Karpas-422 (cell line): ENCODE results near the gene TEX19. TPM values are rescaled to one million over a fixed set of nuclear protein-coding genes. Genes with fewer than 3 reads are reported as not detected.
"Not testable (repeated sequence)": the region's sequence is repeated elsewhere in the genome, so short reads cannot be mapped to it uniquely, and the experiment has no call there.

Source experiments
- DNase-seq: peaks from one replicate; pipeline ENCODE4 v3.0.0-alpha.2; 2015
- H2AFZ ChIP-seq: fragments of 200-600 bp; sonication (generic); 2 replicates; pipeline ENCODE4 v1.6.1; 2014; ENCODE audit warnings: antibody characterized with exemption, low read length, mixed read lengths
- H3K27ac ChIP-seq: fragments of 200-600 bp; sonication (generic); 2 replicates; pipeline ENCODE4 v1.5.1; 2014; ENCODE audit warnings: mild to moderate bottlenecking, low read length, moderate library complexity
- H3K27me3 ChIP-seq: fragments of 200-600 bp; sonication (generic); 2 replicates; pipeline ENCODE4 v1.6.1; 2014; ENCODE audit warnings: low read length, mixed read lengths
- H3K36me3 ChIP-seq: fragments of 200-600 bp; sonication (generic); 2 replicates; pipeline ENCODE4 v1.6.1; 2014; ENCODE audit warnings: low read length, mixed read lengths; ENCODE audit not compliant: insufficient read depth
- H3K4me1 ChIP-seq: fragments of 200-600 bp; sonication (generic); 2 replicates; pipeline ENCODE4 v1.6.1; 2014; ENCODE audit warnings: mild to moderate bottlenecking, low read length, mixed read lengths
- H3K4me2 ChIP-seq: fragments of 200-600 bp; sonication (generic); 2 replicates; pipeline ENCODE4 v1.6.1; 2014; ENCODE audit warnings: low read length, low read depth, mild to moderate bottlenecking; ENCODE audit not compliant: poor library complexity, severe bottlenecking
- H3K4me3 ChIP-seq: fragments of 200-600 bp; sonication (generic); 2 replicates; pipeline ENCODE4 v1.5.1; 2014; ENCODE audit warnings: mild to moderate bottlenecking, antibody characterized with exemption, low read length, mixed read lengths
- H3K79me2 ChIP-seq: fragments of 200-600 bp; sonication (generic); 2 replicates; pipeline ENCODE4 v1.6.1; 2014; ENCODE audit warnings: mild to moderate bottlenecking, low read length, mixed read lengths
- H3K9ac ChIP-seq: fragments of 200-600 bp; sonication (generic); 2 replicates; pipeline ENCODE4 v1.6.0; 2014; ENCODE audit warnings: low read length
- H3K9me2 ChIP-seq: fragments of 200-600 bp; sonication (generic), shearing (Covaris generic); replicated peaks from 2 replicates; pipeline ENCODE4 v1.6.0; 2014; ENCODE audit warnings: mild to moderate bottlenecking, low read length, moderate library complexity; ENCODE audit not compliant: insufficient read depth
- H3K9me3 ChIP-seq: fragments of 300-700, 200-600 bp; sonication (generic); 2 replicates; pipeline ENCODE4 v1.6.1; 2014; ENCODE audit warnings: low read length, mixed read lengths
- H4K20me1 ChIP-seq: fragments of 200-600 bp; sonication (generic); 2 replicates; pipeline ENCODE4 v1.6.1; 2014; ENCODE audit warnings: mild to moderate bottlenecking, antibody characterized with exemption, low read length, low read depth; ENCODE audit not compliant: insufficient read depth
- total RNA-seq: library from RNA; depleted of rRNA; stranded (reverse); fragments of >200 nt; shearing (Covaris generic); gene quantifications from 2 replicates; pipeline ENCODE4 v1.2.3, GENCODE V29; 2014; ENCODE audit warnings: low replicate concordance

TEX19 gene
- total RNA-seq, 1 experiment from 2014 or later, result 0.34 TPM

DNA sequence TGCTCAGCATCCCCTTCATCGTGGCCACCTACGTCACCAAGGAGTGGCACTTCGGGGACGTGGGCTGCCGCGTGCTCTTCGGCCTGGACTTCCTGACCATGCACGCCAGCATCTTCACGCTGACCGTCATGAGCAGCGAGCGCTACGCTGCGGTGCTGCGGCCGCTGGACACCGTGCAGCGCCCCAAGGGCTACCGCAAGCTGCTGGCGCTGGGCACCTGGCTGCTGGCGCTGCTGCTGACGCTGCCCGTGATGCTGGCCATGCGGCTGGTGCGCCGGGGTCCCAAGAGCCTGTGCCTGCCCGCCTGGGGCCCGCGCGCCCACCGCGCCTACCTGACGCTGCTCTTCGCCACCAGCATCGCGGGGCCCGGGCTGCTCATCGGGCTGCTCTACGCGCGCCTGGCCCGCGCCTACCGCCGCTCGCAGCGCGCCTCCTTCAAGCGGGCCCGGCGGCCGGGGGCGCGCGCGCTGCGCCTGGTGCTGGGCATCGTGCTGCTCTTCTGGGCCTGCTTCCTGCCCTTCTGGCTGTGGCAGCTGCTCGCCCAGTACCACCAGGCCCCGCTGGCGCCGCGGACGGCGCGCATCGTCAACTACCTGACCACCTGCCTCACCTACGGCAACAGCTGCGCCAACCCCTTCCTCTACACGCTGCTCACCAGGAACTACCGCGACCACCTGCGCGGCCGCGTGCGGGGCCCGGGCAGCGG is 15.7 kb downstream of the TEX19 start:
- H3K4me3 ChIP-seq, result no peak overlapping the region
- no peaks in the 10 kb centered on the region for H3K27me3 ChIP-seq

DNA sequence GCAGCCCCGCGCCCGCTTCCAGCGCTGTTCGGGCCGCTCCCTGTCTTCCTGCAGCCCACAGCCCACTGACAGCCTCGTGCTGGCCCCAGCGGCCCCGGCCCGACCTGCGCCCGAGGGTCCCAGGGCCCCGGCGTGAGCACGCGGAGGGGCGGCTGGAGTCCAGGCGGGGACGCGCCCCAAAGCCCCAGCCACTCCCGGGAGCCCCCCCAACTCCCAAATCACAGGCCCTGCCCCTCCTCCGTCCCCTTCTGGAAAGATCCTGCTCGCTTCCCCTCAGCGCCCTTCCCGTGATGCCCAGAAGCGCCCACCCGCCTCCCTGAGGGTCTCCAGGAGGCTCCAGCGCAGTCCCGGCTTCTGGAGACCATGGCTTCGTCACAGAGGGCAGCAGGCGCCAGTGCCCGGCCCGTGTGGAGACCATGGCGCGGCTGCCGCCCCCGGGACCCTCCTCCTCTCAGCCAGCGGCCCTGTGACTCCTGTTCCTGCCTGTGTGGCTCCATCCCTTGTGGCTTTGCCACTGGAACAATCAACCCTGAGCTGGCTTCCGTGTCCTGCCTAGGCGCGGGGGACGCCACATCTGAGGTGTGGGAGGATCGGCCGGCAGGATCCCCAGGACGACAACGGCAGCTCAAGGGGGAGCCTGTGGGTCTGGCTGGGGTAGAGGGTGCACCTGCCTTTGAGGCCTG is 16.5 kb downstream of the TEX19 start:
- Histone ChIP-seq H3K4me1 (no peaks in the 10 kb centered on the region), H3K4me3 (no peak overlapping the region), H3K4me2 (no peak overlapping the region), H3K9me3 (no peaks in the 10 kb centered on the region), H4K20me1 (no peaks in the 10 kb centered on the region), H2AFZ (no peak overlapping the region), H3K36me3 (no peaks in the 10 kb centered on the region), H3K9me2 (no peaks in the 10 kb centered on the region), H3K27me3 (no peaks in the 10 kb centered on the region), H3K9ac (no peak overlapping the region), H3K79me2 (no peaks in the 10 kb centered on the region), H3K27ac (no peak overlapping the region)
- no peak for DNase-seq

More for the DNA sequence above, 15.7 kb downstream of the TEX19 start:
- Histone ChIP-seq H3K9me3 (no peaks in the 10 kb centered on the region), H4K20me1 (no peaks in the 10 kb centered on the region), H3K4me2 (no peak overlapping the region), H3K4me1 (no peaks in the 10 kb centered on the region), H3K27ac (no peak overlapping the region), H2AFZ (no peak overlapping the region), H3K9me2 (no peaks in the 10 kb centered on the region), H3K36me3 (no peaks in the 10 kb centered on the region), H3K79me2 (no peaks in the 10 kb centered on the region), H3K9ac (no peak overlapping the region)
- DNase-seq, result no peak

DNA sequence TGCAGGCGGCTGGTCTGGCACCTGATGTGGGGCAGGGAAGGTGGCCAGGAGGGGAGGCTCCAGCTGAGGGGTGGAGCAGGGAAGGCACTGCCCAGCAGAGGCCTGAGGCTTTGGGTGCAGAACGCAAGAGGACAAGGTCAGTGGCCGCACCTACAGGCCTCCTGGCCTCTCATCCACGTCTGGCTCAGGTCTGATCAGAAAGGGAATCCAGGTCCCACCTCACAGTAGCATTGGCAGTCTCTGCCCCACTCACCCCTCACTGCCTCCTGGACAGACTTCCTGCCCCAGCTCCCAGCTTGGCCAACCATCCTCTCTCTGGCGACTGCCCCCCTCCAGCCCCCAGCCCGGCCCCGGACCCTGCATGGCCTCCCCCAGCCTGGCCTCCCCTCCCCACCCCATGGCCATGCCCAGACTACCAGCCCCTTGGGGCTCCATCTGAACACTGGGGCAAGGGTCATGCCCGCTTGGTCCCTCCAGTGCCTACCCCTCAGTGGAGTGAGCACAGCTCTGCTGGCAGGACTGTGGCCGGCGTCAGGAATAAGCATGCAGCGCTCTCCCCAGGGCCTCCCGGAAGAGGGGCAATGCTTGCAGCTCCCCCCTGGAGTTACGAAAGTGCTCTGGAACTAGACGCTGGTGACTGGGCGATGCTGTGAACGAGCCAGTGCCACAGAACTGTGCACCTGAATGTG is 17.1 kb downstream of the TEX19 start:
- Histone ChIP-seq H3K9me2 (no peaks in the 10 kb centered on the region), H3K27me3 (no peaks in the 10 kb centered on the region), H4K20me1 (no peaks in the 10 kb centered on the region), H3K4me1 (no peaks in the 10 kb centered on the region), H3K36me3 (no peaks in the 10 kb centered on the region), H3K27ac (no peak overlapping the region), H3K9me3 (no peaks in the 10 kb centered on the region), H3K4me3 (no peak overlapping the region), H3K9ac (no peak overlapping the region), H3K79me2 (no peaks in the 10 kb centered on the region), H2AFZ (no peak overlapping the region), H3K4me2 (no peak overlapping the region)
- DNase-seq, result no peak

DNA sequence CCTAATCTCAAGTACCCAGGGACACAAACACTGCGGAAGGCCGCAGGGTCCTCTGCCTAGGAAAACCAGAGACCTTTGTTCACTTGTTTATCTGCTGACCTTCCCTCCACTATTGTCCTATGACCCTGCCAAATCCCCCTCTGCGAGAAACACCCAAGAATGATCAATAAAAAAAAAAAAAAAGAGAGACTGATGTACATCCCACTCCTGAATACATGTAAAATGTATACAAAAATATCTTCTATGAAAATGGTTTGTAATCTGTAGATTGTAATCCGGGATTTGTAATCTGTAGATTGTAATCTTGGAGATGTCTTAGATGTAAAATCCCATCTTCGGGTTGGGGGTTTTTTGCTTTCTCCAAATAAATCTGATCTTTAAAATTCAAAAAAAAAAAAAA is 18.2 kb downstream of the TEX19 start:
- H3K27me3 ChIP-seq, DNase-seq, H3K9me3 ChIP-seq, H3K4me2 ChIP-seq, H3K4me1 ChIP-seq, H3K79me2 ChIP-seq, H3K27ac ChIP-seq, H3K36me3 ChIP-seq, H3K4me3 ChIP-seq, H2AFZ ChIP-seq, H3K9me2 ChIP-seq, H3K9ac ChIP-seq, H4K20me1 ChIP-seq: not testable (repeated sequence)

DNA sequence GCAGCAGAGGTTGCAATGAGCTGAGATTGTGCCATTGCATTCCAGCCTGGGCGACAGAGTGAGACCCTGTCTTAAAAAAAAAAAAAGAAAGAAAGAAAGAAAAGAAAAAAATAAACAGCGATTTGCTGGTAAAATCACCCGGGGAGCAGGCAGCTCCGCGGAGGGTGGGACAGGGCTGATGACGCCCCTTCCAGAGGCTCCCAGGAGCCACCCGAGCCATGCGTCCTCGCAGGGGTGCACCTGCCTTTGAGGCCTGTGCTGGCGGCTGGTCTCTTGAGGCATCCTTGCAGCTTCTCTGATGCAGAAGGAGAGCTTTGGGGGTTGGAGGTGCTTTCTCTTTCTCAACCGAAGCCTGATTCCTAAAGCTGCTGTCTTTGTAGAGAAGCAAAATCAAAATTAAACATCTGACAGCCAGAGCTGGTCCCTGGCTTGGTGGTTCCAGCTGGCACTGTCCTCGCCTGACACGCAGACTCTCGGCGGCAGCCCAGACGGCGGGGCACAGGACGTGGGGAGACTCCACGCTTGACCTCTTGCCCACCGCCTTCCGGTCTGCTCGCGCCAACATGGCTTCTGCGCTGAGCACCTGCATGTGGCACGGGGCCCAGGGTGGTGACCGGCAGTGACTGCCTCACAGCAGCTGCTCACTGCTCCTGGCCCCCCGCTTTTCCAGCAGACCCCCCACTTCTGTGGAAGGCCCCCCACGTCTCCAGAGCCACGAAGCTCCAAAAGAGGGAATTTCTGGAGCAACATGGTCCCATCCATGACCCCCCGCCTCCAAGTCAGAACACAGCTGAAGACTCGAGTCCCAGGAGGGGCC is 19.1 kb downstream of the TEX19 start:
- no peaks in the 10 kb centered on the region for H4K20me1 ChIP-seq

DNA sequence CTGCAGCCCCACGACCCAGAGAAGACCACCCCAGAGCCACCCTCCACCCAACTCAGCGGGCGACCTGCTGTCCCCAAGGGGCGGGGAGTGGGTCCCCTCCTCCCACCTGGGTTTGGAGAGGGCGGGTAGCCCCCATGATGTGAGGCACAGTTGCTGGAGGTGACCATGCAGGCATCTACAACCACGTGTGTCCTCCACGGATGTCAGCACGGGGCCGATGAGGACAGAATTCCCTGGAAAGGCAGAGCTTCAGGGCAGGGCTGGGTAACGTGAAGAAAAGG is 19.6 kb downstream of the TEX19 start:
- H3K4me1 ChIP-seq, result no peaks in the 10 kb centered on the region

More for the DNA sequence above, 19.1 kb downstream of the TEX19 start:
- H3K9me3 ChIP-seq, result no peaks in the 10 kb centered on the region
- no peak overlapping the region for H2AFZ ChIP-seq
- H3K9me2 ChIP-seq, result no peaks in the 10 kb centered on the region
- no peak overlapping the region for H3K27ac ChIP-seq
- no peaks in the 10 kb centered on the region for H3K36me3 ChIP-seq
- no peak overlapping the region for H3K9ac ChIP-seq
- no peak overlapping the region for H3K4me2 ChIP-seq
- no peaks in the 10 kb centered on the region for H3K79me2 ChIP-seq
- DNase-seq, result no peak
- H3K4me1 ChIP-seq, result no peaks in the 10 kb centered on the region
- H3K4me3 ChIP-seq, result no peak overlapping the region
- H3K27me3 ChIP-seq, result no peaks in the 10 kb centered on the region

GRCh38 chr17:82380860-82381702 is 22.0 kb downstream of the TEX19 start:
- H3K4me1 ChIP-seq, result no peaks in the 10 kb centered on the region
- no peak overlapping the region for H3K4me3 ChIP-seq
- no peak overlapping the region for H3K27ac ChIP-seq
- H2AFZ ChIP-seq, result no peak overlapping the region
- no peaks in the 10 kb centered on the region for H3K9me3 ChIP-seq
- H4K20me1 ChIP-seq, result no peaks in the 10 kb centered on the region
- no peaks in the 10 kb centered on the region for H3K27me3 ChIP-seq
- no peaks in the 10 kb centered on the region for H3K79me2 ChIP-seq
- H3K36me3 ChIP-seq, result no peaks in the 10 kb centered on the region
- no peak for DNase-seq
- H3K9me2 ChIP-seq, result no peaks in the 10 kb centered on the region
- H3K9ac ChIP-seq, result no peak overlapping the region
- H3K4me2 ChIP-seq, result no peak overlapping the region

More for the DNA sequence above, 19.6 kb downstream of the TEX19 start:
- Histone ChIP-seq H3K9me2 (no peaks in the 10 kb centered on the region), H3K27me3 (no peaks in the 10 kb centered on the region), H3K4me2 (no peak overlapping the region), H3K9ac (no peak overlapping the region), H3K36me3 (no peaks in the 10 kb centered on the region), H2AFZ (no peak overlapping the region), H4K20me1 (no peaks in the 10 kb centered on the region), H3K9me3 (no peaks in the 10 kb centered on the region), H3K4me3 (no peak overlapping the region), H3K27ac (no peak overlapping the region), H3K79me2 (no peaks in the 10 kb centered on the region)
- DNase-seq, result no peak
